Measurements from ENCODE around the gene KCTD13.
"Not testable (repeated sequence)": the region's sequence is repeated elsewhere in the genome, so short reads cannot be mapped to it uniquely, and the experiment has no call there.

KCTD13 gene

GRCh38 chr16:29925781-29926710 lies at the start of gene KCTD13:
TSS of gene KCTD13 (minus strand) at chr16:29926226. CDS start at chr16:29926033, 193 bp downstream.
- peak; percentile 81 for DNase-seq

GRCh38 chr16:29975134-29975538 lies 49.1 kb upstream of the KCTD13 start:
- DNase-seq = no peak

GRCh38 chr16:29974291-29975133 lies 48.5 kb upstream of the KCTD13 start:
- DNase-seq = peak; percentile 18

- peak; percentile 98 for DNase-seq
Measured at GRCh38 chr16:29973384-29974246, 47.6 kb upstream of the KCTD13 start, which contains the start of gene TAOK2. TSS of gene TAOK2 (plus strand) at chr16:29973868. CDS start at chr16:29977773, 3,905 bp downstream.

GRCh38 chr16:29972992-29973383 lies 47.0 kb upstream of the KCTD13 start:
- DNase-seq = no peak

- no peak for DNase-seq
Measured at GRCh38 chr16:29972500-29972899, 46.5 kb upstream of the KCTD13 start.

GRCh38 chr16:29971304-29971703 lies 45.3 kb upstream of the KCTD13 start:
- no peak for DNase-seq

GRCh38 chr16:29968205-29968604 lies 42.2 kb upstream of the KCTD13 start:
- no peak for DNase-seq

- no peak for DNase-seq
Measured at GRCh38 chr16:29963021-29963743, 37.2 kb upstream of the KCTD13 start.

GRCh38 chr16:29962344-29962994 lies 36.4 kb upstream of the KCTD13 start:
- DNase-seq = no peak

- peak; percentile 93 for DNase-seq
Measured at GRCh38 chr16:29961479-29962343, 35.7 kb upstream of the KCTD13 start, which contains the start of gene TMEM219. TSS of gene TMEM219 (plus strand) at chr16:29962079. CDS start at chr16:29963144, 1,065 bp downstream.

- no peak for DNase-seq
Measured at GRCh38 chr16:29961127-29961478, 35.1 kb upstream of the KCTD13 start.

- not testable (repeated sequence) for DNase-seq
Measured at GRCh38 chr16:29959821-29960220, 33.8 kb upstream of the KCTD13 start.

- DNase-seq = no peak
Measured at GRCh38 chr16:29959293-29959692, 33.3 kb upstream of the KCTD13 start.

- DNase-seq = no peak
Measured at GRCh38 chr16:29958756-29959155, 32.7 kb upstream of the KCTD13 start.

- DNase-seq = no peak
Measured at GRCh38 chr16:29951625-29952365, 25.8 kb upstream of the KCTD13 start.

- DNase-seq = no peak
Measured at GRCh38 chr16:29950806-29951461, 24.9 kb upstream of the KCTD13 start.

- DNase-seq = no peak
Measured at GRCh38 chr16:29947897-29948296, 21.9 kb upstream of the KCTD13 start.
